Choroid plexus epithelial cell (primary cell): ENCODE results near the gene ARHGAP22.

ENCODE experiments used
- DNase-seq: peaks from one replicate; pipeline ENCODE4 v3.0.0-alpha.2; 2010; ENCODE audit warnings: low read depth
- H3K4me3 ChIP-seq: 2 replicates; pipeline ENCODE4 v1.5.1; 2011; ENCODE audit warnings: low read depth, mild to moderate bottlenecking, control low read depth, low read length, moderate library complexity
- CTCF ChIP-seq: conservative IDR thresholded peaks from 2 replicates; pipeline ENCODE4 v1.5.1; 2011; ENCODE audit warnings: low read depth, mild to moderate bottlenecking, control low read depth, inconsistent platforms, low read length, moderate library complexity

ARHGAP22 gene

DNA sequence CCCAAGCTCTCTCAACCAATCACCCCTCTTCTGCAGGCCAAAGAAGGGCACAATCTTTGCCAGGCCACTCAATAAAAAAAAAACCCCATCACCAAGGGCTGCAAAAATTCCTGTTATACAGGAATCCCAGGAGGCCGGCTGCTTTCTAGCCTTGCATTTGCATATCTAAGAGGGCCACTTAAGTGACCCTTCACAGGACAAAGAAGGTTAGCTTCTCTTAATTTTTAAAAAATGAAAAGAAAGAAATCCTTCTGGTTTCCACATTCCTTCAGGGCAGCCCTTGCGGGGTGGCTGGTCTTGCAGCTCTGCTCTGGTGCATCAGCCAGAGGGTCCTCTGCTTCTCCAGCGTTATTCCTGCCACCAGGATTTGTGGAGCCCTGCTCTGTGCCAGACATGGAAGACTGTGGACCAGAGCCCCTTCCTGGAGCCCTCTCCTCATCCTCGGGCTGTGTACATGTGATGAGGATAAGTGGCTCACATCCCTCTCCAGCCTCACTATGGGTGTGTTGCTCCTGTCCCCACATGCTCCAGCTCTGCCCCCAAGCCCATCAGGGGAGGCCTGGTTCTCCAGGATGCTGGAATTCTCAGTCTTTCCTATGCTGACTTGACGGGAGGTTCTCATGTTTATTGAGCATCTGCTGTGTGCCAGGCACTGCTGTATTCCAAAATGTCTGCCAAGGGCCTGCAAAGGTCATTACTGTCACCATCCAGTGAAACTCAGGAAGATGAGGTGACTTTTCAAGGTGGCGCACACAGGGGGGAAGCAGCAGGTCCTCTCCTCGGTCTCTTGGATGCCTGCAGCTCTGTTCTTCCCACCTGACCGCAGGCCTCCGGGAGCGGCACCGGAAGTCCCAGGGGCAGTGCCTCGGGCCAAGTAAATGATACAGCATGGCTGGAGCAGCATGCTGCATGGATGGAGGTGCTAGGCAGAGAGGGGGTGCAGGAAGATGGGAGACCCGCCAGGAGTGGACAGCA is 67.7 kb downstream of the ARHGAP22 start:
- DNase-seq, result no peak
- TF ChIP-seq CTCF, result no peak
- no peak overlapping the region for H3K4me3 ChIP-seq

- DNase-seq, result no peak
- TF ChIP-seq CTCF, result no peak
- no peak overlapping the region for H3K4me3 ChIP-seq
These were observed 68.7 kb downstream of the ARHGAP22 start for GRCh38 chr10:48536156-48536500.

DNA sequence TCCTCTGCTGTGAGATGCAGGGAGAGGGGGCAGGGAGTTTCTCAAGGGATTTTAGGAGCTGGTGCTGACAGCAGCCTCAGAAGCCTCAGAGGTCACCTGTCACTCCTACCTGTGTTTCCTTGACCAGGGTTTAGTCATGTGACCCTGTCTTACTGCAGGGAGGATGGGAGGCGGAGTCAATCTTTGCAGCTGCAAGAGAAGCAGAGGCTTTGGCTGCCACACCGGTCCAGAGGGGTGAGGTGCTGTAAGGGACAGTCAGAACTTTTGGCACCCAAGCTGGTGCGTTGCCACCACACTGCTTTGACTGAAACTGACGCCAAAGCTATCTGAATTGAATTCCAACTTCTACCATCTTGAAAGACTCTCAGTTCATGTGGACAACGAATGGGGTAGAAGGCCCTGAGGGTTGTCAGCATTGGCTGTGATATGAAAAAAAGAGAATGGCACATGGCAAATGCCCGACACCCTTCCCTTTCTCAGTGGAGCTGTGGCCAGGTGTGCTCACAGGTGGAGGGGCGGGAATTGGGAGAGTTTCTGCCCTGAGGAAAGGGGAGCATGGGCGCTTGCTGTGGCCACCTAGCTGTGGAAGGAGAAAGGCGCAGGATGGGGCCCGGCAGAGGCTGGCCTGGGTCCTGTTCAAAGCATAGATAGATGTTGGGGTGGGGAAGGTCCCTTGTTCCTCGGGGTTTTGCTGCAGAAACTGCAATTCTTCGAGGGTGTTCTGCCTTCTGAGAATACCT is 69.3 kb downstream of the ARHGAP22 start:
- peak; percentile 36 for TF ChIP-seq CTCF
- H3K4me3 ChIP-seq, result no peak overlapping the region

GRCh38 chr10:48533951-48534720 is 70.7 kb downstream of the ARHGAP22 start:
- DNase-seq, result no peak
- no peak overlapping the region for H3K4me3 ChIP-seq
- TF ChIP-seq CTCF, result no peak

More for the DNA sequence above, 69.3 kb downstream of the ARHGAP22 start:
- DNase-seq, result no peak

GRCh38 chr10:48533540-48533939 is 71.3 kb downstream of the ARHGAP22 start:
- no peak overlapping the region for H3K4me3 ChIP-seq
- TF ChIP-seq CTCF, result no peak
- no peak for DNase-seq

DNA sequence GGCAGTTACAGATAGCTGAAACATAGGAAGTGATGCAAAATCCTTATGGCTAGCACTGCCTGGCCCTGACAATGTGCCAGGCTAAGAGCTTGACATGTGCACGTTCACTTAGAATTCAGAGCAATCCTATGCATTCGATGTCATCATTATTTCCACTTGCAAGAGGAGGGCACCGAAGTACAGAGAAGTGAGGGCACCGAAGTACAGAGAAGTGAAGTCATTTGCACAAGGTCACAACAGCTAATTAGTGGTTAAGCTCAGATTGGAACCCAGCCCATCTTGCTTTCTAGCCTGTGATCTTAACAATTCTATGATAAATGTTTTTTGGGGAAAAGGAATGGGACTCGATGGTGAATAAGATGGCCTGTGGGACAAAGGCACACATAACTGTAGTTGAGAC is 73.4 kb downstream of the ARHGAP22 start:
- no peak overlapping the region for H3K4me3 ChIP-seq
- no peak for TF ChIP-seq CTCF
- DNase-seq, result no peak
